ENCODE measurements around the gene SAMD10. TPM values are rescaled to one million over a fixed set of nuclear protein-coding genes. Genes with fewer than 3 reads are reported as not detected.

SAMD10 gene
- total RNA-seq, 1 donor from 2014 or later, result 9.0 TPM

DNA sequence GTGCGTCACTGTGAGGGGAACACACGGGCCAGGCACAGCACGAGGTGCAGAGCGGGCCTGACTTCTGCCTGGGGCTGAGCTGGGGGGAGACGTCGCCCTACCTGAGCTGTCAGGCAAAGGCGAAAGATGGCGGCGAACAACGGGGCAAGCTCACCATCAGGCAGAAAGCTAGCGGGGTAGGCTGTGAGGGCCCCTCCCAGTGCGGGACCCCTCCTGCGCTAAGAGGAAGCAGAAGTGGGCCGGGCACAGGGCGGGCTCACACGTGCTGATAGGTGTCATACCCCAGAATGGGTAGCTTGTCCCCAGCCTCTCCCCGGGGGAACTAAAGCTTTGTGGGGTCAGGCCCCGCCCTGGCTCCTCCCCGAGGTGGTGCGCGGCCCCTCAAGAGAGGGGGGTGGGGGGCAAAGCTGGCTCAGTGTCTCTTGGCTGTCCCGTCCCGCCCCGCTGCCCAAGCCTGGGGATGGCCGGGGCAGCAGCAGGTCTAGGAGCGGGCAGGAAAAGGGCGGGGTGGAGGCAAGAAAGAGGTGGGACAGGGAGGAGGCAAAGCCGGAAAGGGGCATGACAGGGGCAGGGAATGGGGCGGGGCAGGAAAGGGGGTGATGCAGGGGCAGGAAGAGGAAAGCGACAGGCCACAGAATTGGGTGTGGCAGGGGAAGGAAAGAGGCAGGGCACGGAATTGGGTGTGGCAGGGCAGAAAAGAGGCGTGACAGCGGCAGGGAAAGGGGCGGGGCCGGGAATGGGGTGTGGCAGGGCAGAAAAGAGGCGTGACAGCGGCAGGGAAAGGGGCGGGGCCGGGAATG, 38.0 kb downstream of the SAMD10 start:
- intact Hi-C loops (cut with micrococcal nuclease), result no loop called here
- Mint-ChIP-seq H3K4me1 (peaks cover 13% of the 10 kb centered on the region), H3K27me3 (no peaks in the 10 kb centered on the region), H3K36me3 (ENCODE audit: low read depth) (peaks cover 46% of the 10 kb centered on the region), H3K27ac (no peak overlapping the region), H3K9me3 (no peaks in the 10 kb centered on the region), H3K4me3 (no peak overlapping the region)
- TF ChIP-seq, protein P1, sequence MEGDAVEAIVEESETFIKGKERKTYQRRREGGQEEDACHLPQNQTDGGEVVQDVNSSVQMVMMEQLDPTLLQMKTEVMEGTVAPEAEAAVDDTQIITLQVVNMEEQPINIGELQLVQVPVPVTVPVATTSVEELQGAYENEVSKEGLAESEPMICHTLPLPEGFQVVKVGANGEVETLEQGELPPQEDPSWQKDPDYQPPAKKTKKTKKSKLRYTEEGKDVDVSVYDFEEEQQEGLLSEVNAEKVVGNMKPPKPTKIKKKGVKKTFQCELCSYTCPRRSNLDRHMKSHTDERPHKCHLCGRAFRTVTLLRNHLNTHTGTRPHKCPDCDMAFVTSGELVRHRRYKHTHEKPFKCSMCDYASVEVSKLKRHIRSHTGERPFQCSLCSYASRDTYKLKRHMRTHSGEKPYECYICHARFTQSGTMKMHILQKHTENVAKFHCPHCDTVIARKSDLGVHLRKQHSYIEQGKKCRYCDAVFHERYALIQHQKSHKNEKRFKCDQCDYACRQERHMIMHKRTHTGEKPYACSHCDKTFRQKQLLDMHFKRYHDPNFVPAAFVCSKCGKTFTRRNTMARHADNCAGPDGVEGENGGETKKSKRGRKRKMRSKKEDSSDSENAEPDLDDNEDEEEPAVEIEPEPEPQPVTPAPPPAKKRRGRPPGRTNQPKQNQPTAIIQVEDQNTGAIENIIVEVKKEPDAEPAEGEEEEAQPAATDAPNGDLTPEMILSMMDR (IDR thresholded peaks at IDR 0.05), result no peak
- POLR2A ChIA-PET, result no interaction called here
- ATAC-seq (ENCODE audit: low read depth) (peak; percentile 76), DNase-seq (no peak)
- CTCF ChIA-PET, result no interaction called here

DNA sequence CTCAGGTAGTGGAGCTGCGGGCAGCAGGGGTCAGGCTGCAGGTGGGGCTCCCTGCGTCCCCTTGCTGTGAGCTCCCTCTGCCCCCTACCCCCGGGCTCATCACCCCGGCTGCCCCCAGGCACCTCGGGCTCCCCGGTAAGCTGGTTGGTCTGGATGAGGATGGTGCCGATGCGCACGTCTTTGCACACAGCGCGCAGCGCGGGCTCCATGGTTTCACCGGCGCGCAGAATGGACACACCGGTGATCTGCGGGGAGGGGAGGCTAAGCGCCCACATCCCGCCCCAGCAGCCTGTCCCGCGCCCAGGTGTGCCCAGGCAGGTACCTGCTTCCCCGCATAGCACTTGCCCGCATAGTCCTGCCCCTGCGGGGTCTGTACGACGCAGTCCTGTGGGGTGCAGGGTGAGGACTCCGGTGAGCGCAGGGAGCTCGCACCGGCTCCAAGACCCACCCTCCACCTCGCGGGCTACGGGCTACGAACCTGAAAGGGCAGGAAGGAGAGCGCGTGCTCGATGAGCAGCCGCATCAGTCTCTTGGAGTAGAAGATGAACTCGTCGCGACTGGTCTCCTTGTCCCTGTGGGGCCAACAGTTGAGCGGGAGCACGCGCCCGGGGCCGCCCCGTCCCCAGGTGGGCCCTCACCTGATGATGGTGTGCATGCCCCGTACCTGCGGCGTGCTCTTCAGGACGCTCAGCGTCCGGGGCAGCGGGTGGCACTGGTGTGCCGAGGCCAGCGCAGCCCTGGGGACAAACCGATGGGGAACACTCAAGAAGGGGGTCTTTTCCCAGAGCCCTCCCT, 38.8 kb downstream of the SAMD10 start:
- ChIA-PET CTCF (no interaction called here), POLR2A (no interaction called here)
- ATAC-seq (ENCODE audit: low read depth), result no peak
- Mint-ChIP-seq H3K4me3 (no peak overlapping the region), H3K27me3 (no peaks in the 10 kb centered on the region), H3K27ac (no peak overlapping the region), H3K4me1 (peaks cover 11% of the 10 kb centered on the region), H3K9me3 (no peaks in the 10 kb centered on the region), H3K36me3 (ENCODE audit: low read depth) (peaks cover 49% of the 10 kb centered on the region)
- DNase-seq, result no peak
- intact Hi-C loops (cut with micrococcal nuclease), result no loop called here
- TF ChIP-seq, protein P1 (IDR thresholded peaks at IDR 0.05), result no peak

DNA sequence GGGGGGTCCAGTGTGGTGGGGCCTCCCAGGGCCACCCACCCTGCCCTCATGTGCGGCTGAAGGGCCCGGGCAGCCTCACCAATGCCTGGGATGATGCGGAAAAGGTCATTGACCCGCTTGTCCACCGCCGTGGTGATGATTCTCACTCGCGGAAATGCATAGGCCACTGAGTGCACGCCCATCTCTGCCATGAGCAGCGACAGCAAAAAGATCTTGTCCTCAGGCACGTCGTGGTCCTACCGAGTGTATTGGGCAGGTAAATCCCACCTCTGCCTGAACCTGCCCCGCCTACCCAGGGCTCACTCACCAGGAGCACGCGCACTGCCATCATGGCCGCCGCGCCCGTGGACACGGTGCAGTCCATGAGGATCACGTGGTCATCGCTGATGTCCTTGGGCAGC, 39.4 kb downstream of the SAMD10 start:
- ATAC-seq (ENCODE audit: low read depth) (no peak), DNase-seq (no peak)
- H3K4me1 Mint-ChIP-seq, result peaks cover 11% of the 10 kb centered on the region
- ChIA-PET POLR2A (no interaction called here), CTCF (no interaction called here)
- no peak overlapping the region for H3K27ac Mint-ChIP-seq
- H3K27me3 Mint-ChIP-seq, result no peaks in the 10 kb centered on the region
- H3K9me3 Mint-ChIP-seq, result no peaks in the 10 kb centered on the region
- no peak overlapping the region for H3K4me3 Mint-ChIP-seq
- H3K36me3 Mint-ChIP-seq (ENCODE audit: low read depth), result peaks cover 49% of the 10 kb centered on the region
- TF ChIP-seq, protein P1 (IDR thresholded peaks at IDR 0.05), result no peak
- intact Hi-C loops (cut with micrococcal nuclease), result no loop called here

DNA sequence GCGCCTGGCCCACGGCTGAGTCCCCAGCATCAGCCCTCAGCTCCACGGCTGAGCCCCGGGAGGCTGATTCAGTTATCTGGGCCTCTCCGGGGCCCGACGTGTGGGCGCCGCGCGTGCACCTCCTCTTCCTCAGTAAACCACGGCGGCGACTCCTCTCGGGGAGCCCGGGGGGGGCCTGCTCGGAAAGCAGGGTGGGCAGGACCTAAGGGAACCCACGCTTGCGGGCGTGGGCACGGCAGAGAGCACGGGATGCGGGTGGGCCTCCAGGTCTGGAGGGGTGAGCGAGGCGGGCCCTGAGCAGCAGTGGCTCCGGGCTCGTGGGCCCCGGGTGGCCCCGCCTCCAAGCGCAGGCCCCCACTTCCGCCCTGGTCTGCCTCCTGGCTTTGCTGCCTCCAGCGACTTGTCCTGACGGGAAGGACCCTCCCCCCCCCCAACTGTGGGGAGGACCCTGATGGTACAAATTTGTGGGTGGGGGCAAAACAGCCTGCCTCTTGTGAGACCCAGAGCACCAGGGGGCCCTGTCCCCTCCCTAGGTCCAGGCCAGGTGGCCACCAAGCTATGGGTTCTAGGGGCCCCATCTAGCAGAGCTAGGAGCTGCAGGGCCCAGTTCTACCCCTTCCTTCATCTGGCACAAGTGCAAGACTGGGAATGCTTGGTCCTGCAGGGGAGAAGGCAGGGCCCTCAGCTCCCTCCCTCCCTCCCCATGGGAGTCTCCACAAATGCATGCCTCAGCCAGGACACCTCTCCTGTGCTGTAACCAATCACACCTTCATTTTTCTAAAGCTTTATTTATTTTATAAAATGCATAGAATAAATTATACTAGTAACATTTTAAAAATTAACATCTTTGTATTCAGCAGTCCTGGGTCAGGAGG, 40.1 kb downstream of the SAMD10 start:
- peaks cover 11% of the 10 kb centered on the region for H3K4me1 Mint-ChIP-seq
- H3K9me3 Mint-ChIP-seq, result no peaks in the 10 kb centered on the region
- TF ChIP-seq, protein P1 (IDR thresholded peaks at IDR 0.05), result no peak
- CTCF ChIA-PET, result no interaction called here
- peaks cover 53% of the 10 kb centered on the region for H3K36me3 Mint-ChIP-seq (ENCODE audit: low read depth)
- no peak overlapping the region for H3K4me3 Mint-ChIP-seq
- H3K27me3 Mint-ChIP-seq, result no peaks in the 10 kb centered on the region
- no peak for ATAC-seq (ENCODE audit: low read depth)
- no peak overlapping the region for H3K27ac Mint-ChIP-seq
- intact Hi-C loops (cut with micrococcal nuclease), result no loop called here
- no peak for DNase-seq
- POLR2A ChIA-PET, result no interaction called here

Data from activated B cell treated with CpG ODN at 0.5 μM for 24 hours (primary cell).